Measurements from ENCODE around the gene ZC3H7B. TPM values are rescaled to one million over a fixed set of nuclear protein-coding genes. Genes with fewer than 3 reads are reported as not detected.

ZC3H7B gene
- total RNA-seq, 1 donor from 2014 or later: 66.7 TPM

GRCh38 chr22:41362615-41363014 is 61.3 kb downstream of the ZC3H7B start:
- H3K9me3 Mint-ChIP-seq (ENCODE audit: unreplicated experiment): no peaks in the 10 kb centered on the region
- Histone ChIP-seq H3K4me2 (ENCODE audit: low read length) (no peak overlapping the region), H3K36me3 (ENCODE audit: insufficient read depth, low read length) (no peaks in the 10 kb centered on the region), H4K20me1 (ENCODE audit: insufficient read depth, low read length) (peaks cover 3% of the 10 kb centered on the region), H3K9me3 (ENCODE audit: insufficient read depth, low read depth, low read length) (peaks cover 3% of the 10 kb centered on the region), H3K4me1 (ENCODE audit: insufficient read depth, low read length) (peaks cover 9% of the 10 kb centered on the region), H2AFZ (ENCODE audit: low read depth, low read length) (no peak overlapping the region), H3K79me2 (ENCODE audit: insufficient read depth, low read length) (no peaks in the 10 kb centered on the region), H3K27me3 (ENCODE audit: insufficient read depth, low read length) (no peaks in the 10 kb centered on the region), H3K9ac (ENCODE audit: low read length) (no peak overlapping the region), H3K4me3 (ENCODE audit: insufficient read depth, low read depth, low read length) (no peak overlapping the region), H3K27ac (ENCODE audit: low read depth, low read length) (no peak overlapping the region)
- H3K27ac Mint-ChIP-seq (ENCODE audit: unreplicated experiment): no peak overlapping the region
- FAIRE-seq (no peak), DNase-seq (ENCODE audit: low read depth) (no peak)
- no peak overlapping the region for H3K4me3 Mint-ChIP-seq (ENCODE audit: unreplicated experiment)
- H3K27me3 Mint-ChIP-seq (ENCODE audit: low read depth, unreplicated experiment): peaks cover 9% of the 10 kb centered on the region
- H3K36me3 Mint-ChIP-seq (ENCODE audit: low read depth, unreplicated experiment): peaks cover 4% of the 10 kb centered on the region
- peaks cover 9% of the 10 kb centered on the region for H3K4me1 Mint-ChIP-seq (ENCODE audit: low read depth, unreplicated experiment)
- TF ChIP-seq CTCF (IDR thresholded peaks at IDR 0.05; ENCODE audit: insufficient read depth, low read depth, low read length): no peak
- TF ChIP-seq EZH2 (IDR thresholded peaks at IDR 0.05; ENCODE audit: insufficient read depth, low read length): no peak

- H3K9me3 ChIP-seq (ENCODE audit: insufficient read depth, low read depth, low read length): peaks cover 3% of the 10 kb centered on the region
- TF ChIP-seq CTCF (IDR thresholded peaks at IDR 0.05; ENCODE audit: insufficient read depth, low read depth, low read length): no peak
- TF ChIP-seq EZH2 (IDR thresholded peaks at IDR 0.05; ENCODE audit: insufficient read depth, low read length): no peak
- DNase-seq (ENCODE audit: low read depth) (no peak), FAIRE-seq (no peak)
- H3K27ac ChIP-seq (ENCODE audit: low read depth, low read length): no peak overlapping the region
- no peaks in the 10 kb centered on the region for H4K20me1 ChIP-seq (ENCODE audit: insufficient read depth, low read length)
- H3K4me2 ChIP-seq (ENCODE audit: low read length): no peak overlapping the region
- Mint-ChIP-seq H3K4me3 (ENCODE audit: unreplicated experiment) (no peak overlapping the region), H3K27me3 (ENCODE audit: low read depth, unreplicated experiment) (peaks cover 15% of the 10 kb centered on the region), H3K36me3 (ENCODE audit: low read depth, unreplicated experiment) (peaks cover 4% of the 10 kb centered on the region), H3K9me3 (ENCODE audit: unreplicated experiment) (no peaks in the 10 kb centered on the region), H3K27ac (ENCODE audit: unreplicated experiment) (no peak overlapping the region), H3K4me1 (ENCODE audit: low read depth, unreplicated experiment) (peaks cover 8% of the 10 kb centered on the region)
- no peak overlapping the region for H2AFZ ChIP-seq (ENCODE audit: low read depth, low read length)
- no peaks in the 10 kb centered on the region for H3K79me2 ChIP-seq (ENCODE audit: insufficient read depth, low read length)
- no peak overlapping the region for H3K4me3 ChIP-seq (ENCODE audit: insufficient read depth, low read depth, low read length)
- no peak overlapping the region for H3K9ac ChIP-seq (ENCODE audit: low read length)
- peaks cover 14% of the 10 kb centered on the region for H3K4me1 ChIP-seq (ENCODE audit: insufficient read depth, low read length)
- H3K36me3 ChIP-seq (ENCODE audit: insufficient read depth, low read length): no peaks in the 10 kb centered on the region
- no peaks in the 10 kb centered on the region for H3K27me3 ChIP-seq (ENCODE audit: insufficient read depth, low read length)
Measured at GRCh38 chr22:41364233-41364632, 62.9 kb downstream of the ZC3H7B start.

GRCh38 chr22:41364955-41365354 is 63.6 kb downstream of the ZC3H7B start:
- no peak for DNase-seq (ENCODE audit: low read depth)
- Mint-ChIP-seq H3K4me1 (ENCODE audit: low read depth, unreplicated experiment) (peaks cover 3% of the 10 kb centered on the region), H3K27ac (ENCODE audit: unreplicated experiment) (no peak overlapping the region), H3K27me3 (ENCODE audit: low read depth, unreplicated experiment) (peaks cover 19% of the 10 kb centered on the region), H3K4me3 (ENCODE audit: unreplicated experiment) (no peak overlapping the region), H3K36me3 (ENCODE audit: low read depth, unreplicated experiment) (peaks cover 4% of the 10 kb centered on the region), H3K9me3 (ENCODE audit: unreplicated experiment) (no peaks in the 10 kb centered on the region)
- peaks cover 14% of the 10 kb centered on the region for H3K4me1 ChIP-seq (ENCODE audit: insufficient read depth, low read length)
- TF ChIP-seq CTCF (IDR thresholded peaks at IDR 0.05; ENCODE audit: insufficient read depth, low read depth, low read length) (no peak), EZH2 (IDR thresholded peaks at IDR 0.05; ENCODE audit: insufficient read depth, low read length) (no peak)
- no peaks in the 10 kb centered on the region for H4K20me1 ChIP-seq (ENCODE audit: insufficient read depth, low read length)
- H3K9ac ChIP-seq (ENCODE audit: low read length): no peak overlapping the region
- H3K4me3 ChIP-seq (ENCODE audit: insufficient read depth, low read depth, low read length): no peak overlapping the region
- FAIRE-seq: no peak
- H3K4me2 ChIP-seq (ENCODE audit: low read length): no peak overlapping the region
- H3K9me3 ChIP-seq (ENCODE audit: insufficient read depth, low read depth, low read length): peaks cover 3% of the 10 kb centered on the region
- H2AFZ ChIP-seq (ENCODE audit: low read depth, low read length): no peak overlapping the region
- H3K79me2 ChIP-seq (ENCODE audit: insufficient read depth, low read length): no peaks in the 10 kb centered on the region
- H3K27me3 ChIP-seq (ENCODE audit: insufficient read depth, low read length): no peaks in the 10 kb centered on the region
- H3K27ac ChIP-seq (ENCODE audit: low read depth, low read length): no peak overlapping the region
- H3K36me3 ChIP-seq (ENCODE audit: insufficient read depth, low read length): no peaks in the 10 kb centered on the region
